Measurements from ENCODE around the gene LRRN4. TPM values are rescaled to one million over a fixed set of nuclear protein-coding genes. Genes with fewer than 3 reads are reported as not detected.

The LRRN4 gene
- total RNA-seq, 1 donor from 2014 or later, result not detected

- Mint-ChIP-seq H3K27ac (no peak overlapping the region), H3K9me3 (no peaks in the 10 kb centered on the region), H3K36me3 (ENCODE audit: low read depth) (no peaks in the 10 kb centered on the region), H3K4me3 (peak overlapping the region; percentile 50), H3K4me1 (no peaks in the 10 kb centered on the region), H3K27me3 (peaks cover 49% of the 10 kb centered on the region)
- intact Hi-C loops (cut with micrococcal nuclease), result no loop called here
- DNase-seq, result no peak
These were observed 640 bp downstream of the LRRN4 start for GRCh38 chr20:6053064-6053775.

DNA sequence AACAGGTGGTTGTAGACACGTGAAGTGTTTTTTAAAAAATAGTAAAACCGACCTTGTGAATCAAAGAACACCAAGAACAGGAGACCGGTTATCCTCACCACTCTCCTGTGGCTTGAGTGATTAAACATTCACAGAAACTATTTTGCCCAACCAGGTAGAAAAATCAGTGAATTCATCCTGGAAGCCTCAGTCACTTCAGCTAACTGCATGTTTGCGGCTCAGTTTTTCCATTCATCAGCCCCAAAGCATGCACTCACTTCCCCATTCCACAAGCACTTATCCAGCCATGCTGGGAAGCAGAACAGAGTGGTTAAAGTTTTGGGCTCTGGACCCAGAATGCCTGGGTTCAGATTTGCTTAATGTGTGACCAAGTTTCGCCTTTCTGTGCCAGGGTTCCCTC lies 2.4 kb downstream of the LRRN4 start:
- no peak for DNase-seq
- Mint-ChIP-seq H3K36me3 (ENCODE audit: low read depth) (no peaks in the 10 kb centered on the region), H3K4me1 (no peaks in the 10 kb centered on the region), H3K27me3 (peaks cover 40% of the 10 kb centered on the region), H3K9me3 (no peaks in the 10 kb centered on the region), H3K4me3 (peak overlapping the region; percentile 63), H3K27ac (no peak overlapping the region)
- intact Hi-C loops (cut with micrococcal nuclease), result no loop called here

- no peaks in the 10 kb centered on the region for H3K9me3 Mint-ChIP-seq
- H3K27ac Mint-ChIP-seq, result no peak overlapping the region
- no peak overlapping the region for H3K4me3 Mint-ChIP-seq
- H3K36me3 Mint-ChIP-seq (ENCODE audit: low read depth), result peaks cover 2% of the 10 kb centered on the region
- intact Hi-C loops (cut with micrococcal nuclease), result no loop called here
- peaks cover 30% of the 10 kb centered on the region for H3K27me3 Mint-ChIP-seq
- no peak for DNase-seq
- no peaks in the 10 kb centered on the region for H3K4me1 Mint-ChIP-seq
These were observed 5.5 kb downstream of the LRRN4 start for GRCh38 chr20:6048391-6048790.

- Mint-ChIP-seq H3K27me3 (peaks cover 16% of the 10 kb centered on the region), H3K4me1 (no peaks in the 10 kb centered on the region), H3K9me3 (no peaks in the 10 kb centered on the region), H3K36me3 (ENCODE audit: low read depth) (peaks cover 11% of the 10 kb centered on the region), H3K27ac (no peak overlapping the region), H3K4me3 (no peak overlapping the region)
- intact Hi-C loops (cut with micrococcal nuclease), result no loop called here
- DNase-seq, result no peak
These were observed 7.4 kb downstream of the LRRN4 start for GRCh38 chr20:6046432-6046831.

DNA sequence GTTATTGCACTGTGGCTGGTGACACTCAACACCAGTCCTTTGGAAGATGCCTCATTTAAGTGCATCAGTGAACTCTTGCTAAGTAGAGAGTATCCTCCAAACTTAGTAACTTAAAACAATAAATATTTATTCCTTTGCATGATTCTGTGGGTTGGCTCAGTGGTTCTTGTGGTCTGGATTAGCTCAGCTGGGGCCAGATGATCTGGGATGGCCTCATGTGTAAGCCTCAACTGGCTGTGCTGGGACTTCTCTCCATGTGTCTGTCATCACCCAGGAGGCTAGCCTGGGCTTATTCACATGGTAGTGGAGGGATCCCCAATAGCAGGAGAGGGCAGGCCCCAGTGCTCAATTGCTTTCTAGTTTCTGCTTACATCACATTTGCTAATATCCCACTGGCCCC lies 8.3 kb downstream of the LRRN4 start:
- intact Hi-C loops (cut with micrococcal nuclease), result no loop called here
- H3K4me1 Mint-ChIP-seq, result no peaks in the 10 kb centered on the region
- H3K27ac Mint-ChIP-seq, result no peak overlapping the region
- H3K4me3 Mint-ChIP-seq, result no peak overlapping the region
- H3K9me3 Mint-ChIP-seq, result no peaks in the 10 kb centered on the region
- peaks cover 15% of the 10 kb centered on the region for H3K36me3 Mint-ChIP-seq (ENCODE audit: low read depth)
- peaks cover 7% of the 10 kb centered on the region for H3K27me3 Mint-ChIP-seq
- DNase-seq, result no peak

- no peaks in the 10 kb centered on the region for H3K27me3 Mint-ChIP-seq
- DNase-seq, result no peak
- intact Hi-C loops (cut with micrococcal nuclease), result no loop called here
- no peaks in the 10 kb centered on the region for H3K9me3 Mint-ChIP-seq
- peaks cover 24% of the 10 kb centered on the region for H3K36me3 Mint-ChIP-seq (ENCODE audit: low read depth)
- H3K27ac Mint-ChIP-seq, result no peak overlapping the region
- H3K4me3 Mint-ChIP-seq, result no peak overlapping the region
- H3K4me1 Mint-ChIP-seq, result no peaks in the 10 kb centered on the region
These were observed 9.7 kb downstream of the LRRN4 start for GRCh38 chr20:6044115-6044514.

DNA sequence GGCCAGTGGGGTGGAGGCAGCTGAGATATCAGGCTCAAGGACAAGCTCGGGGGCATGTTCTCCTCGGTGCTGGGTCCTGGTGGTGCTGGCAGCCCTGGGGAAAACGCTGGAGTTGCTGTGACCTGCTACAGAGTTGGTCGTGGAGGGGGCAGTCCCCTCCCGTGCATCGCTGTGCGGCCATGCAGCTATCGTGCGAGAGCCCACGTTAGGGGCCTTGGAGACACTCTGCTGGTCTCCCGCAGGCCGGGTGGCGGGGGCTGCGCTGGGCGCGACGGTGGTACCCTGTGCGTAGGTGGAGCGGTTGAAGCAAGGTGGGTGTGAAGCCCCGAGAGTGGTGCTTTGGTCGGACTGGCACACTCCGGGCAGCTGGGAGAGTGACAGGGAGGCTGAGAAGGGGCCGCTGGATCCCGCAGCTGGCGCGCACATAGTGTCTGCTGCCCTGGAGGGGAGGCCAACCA lies 12.0 kb downstream of the LRRN4 start:
- Mint-ChIP-seq H3K9me3 (no peaks in the 10 kb centered on the region), H3K27me3 (no peaks in the 10 kb centered on the region), H3K4me1 (no peaks in the 10 kb centered on the region), H3K27ac (no peak overlapping the region), H3K4me3 (no peak overlapping the region), H3K36me3 (ENCODE audit: low read depth) (peaks cover 37% of the 10 kb centered on the region)
- DNase-seq, result no peak
- intact Hi-C loops (cut with micrococcal nuclease), result no loop called here

- intact Hi-C loops (cut with micrococcal nuclease), result no loop called here
These were observed 12.7 kb downstream of the LRRN4 start for GRCh38 chr20:6040958-6041807.

GRCh38 chr20:6040540-6040939 lies 13.3 kb downstream of the LRRN4 start:
- H3K4me1 Mint-ChIP-seq, result no peaks in the 10 kb centered on the region
- H3K9me3 Mint-ChIP-seq, result no peaks in the 10 kb centered on the region
- no peak for DNase-seq
- H3K27me3 Mint-ChIP-seq, result no peaks in the 10 kb centered on the region
- intact Hi-C loops (cut with micrococcal nuclease), result no loop called here
- H3K4me3 Mint-ChIP-seq, result no peak overlapping the region
- H3K36me3 Mint-ChIP-seq (ENCODE audit: low read depth), result peaks cover 43% of the 10 kb centered on the region
- no peak overlapping the region for H3K27ac Mint-ChIP-seq

More at GRCh38 chr20:6040958-6041807, 12.7 kb downstream of the LRRN4 start:
- Mint-ChIP-seq H3K9me3 (no peaks in the 10 kb centered on the region), H3K4me1 (no peaks in the 10 kb centered on the region), H3K36me3 (ENCODE audit: low read depth) (peaks cover 42% of the 10 kb centered on the region), H3K4me3 (no peak overlapping the region), H3K27ac (no peak overlapping the region), H3K27me3 (no peaks in the 10 kb centered on the region)
- DNase-seq, result no peak

GRCh38 chr20:6039766-6040165 lies 14.1 kb downstream of the LRRN4 start:
- no peaks in the 10 kb centered on the region for H3K9me3 Mint-ChIP-seq
- no peak for DNase-seq
- no peaks in the 10 kb centered on the region for H3K27me3 Mint-ChIP-seq
- no peak overlapping the region for H3K4me3 Mint-ChIP-seq
- intact Hi-C loops (cut with micrococcal nuclease), result no loop called here
- no peak overlapping the region for H3K27ac Mint-ChIP-seq
- H3K4me1 Mint-ChIP-seq, result peaks cover under 1% of the 10 kb centered on the region
- peaks cover 46% of the 10 kb centered on the region for H3K36me3 Mint-ChIP-seq (ENCODE audit: low read depth)

- DNase-seq, result no peak
- intact Hi-C loops (cut with micrococcal nuclease), result no loop called here
- Mint-ChIP-seq H3K4me3 (no peak overlapping the region), H3K36me3 (ENCODE audit: low read depth) (peaks cover 58% of the 10 kb centered on the region), H3K4me1 (peaks cover 8% of the 10 kb centered on the region), H3K9me3 (no peaks in the 10 kb centered on the region), H3K27ac (no peak overlapping the region), H3K27me3 (no peaks in the 10 kb centered on the region)
These were observed 15.6 kb downstream of the LRRN4 start for GRCh38 chr20:6038256-6038655.

- intact Hi-C loops (cut with micrococcal nuclease), result no loop called here
- H3K27me3 Mint-ChIP-seq, result no peaks in the 10 kb centered on the region
- no peak overlapping the region for H3K27ac Mint-ChIP-seq
- DNase-seq, result no peak
- peaks cover 57% of the 10 kb centered on the region for H3K36me3 Mint-ChIP-seq (ENCODE audit: low read depth)
- H3K4me1 Mint-ChIP-seq, result peaks cover 8% of the 10 kb centered on the region
- H3K9me3 Mint-ChIP-seq, result no peaks in the 10 kb centered on the region
- H3K4me3 Mint-ChIP-seq, result no peak overlapping the region
These were observed 16.8 kb downstream of the LRRN4 start for GRCh38 chr20:6037082-6037481.

DNA sequence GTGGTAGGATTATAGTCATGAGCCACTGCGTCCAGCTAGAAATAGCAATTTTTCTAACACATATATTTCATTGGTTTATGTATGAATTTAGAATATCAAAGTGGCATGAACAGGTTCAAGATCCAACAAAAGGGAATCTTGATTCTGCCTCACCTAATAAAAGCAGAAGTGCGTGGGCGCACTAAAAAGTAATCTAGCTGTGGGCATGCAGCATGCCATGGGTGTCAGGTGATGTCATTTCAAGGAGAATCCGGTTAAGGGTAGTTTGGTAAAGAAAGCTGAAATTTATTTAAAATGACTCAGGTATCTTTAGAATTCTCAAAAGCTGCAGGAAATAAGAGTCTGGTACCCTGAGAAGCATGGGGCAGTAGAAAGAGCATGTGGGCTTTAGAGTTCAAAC lies 17.6 kb downstream of the LRRN4 start:
- Mint-ChIP-seq H3K27ac (no peak overlapping the region), H3K4me3 (no peak overlapping the region), H3K27me3 (no peaks in the 10 kb centered on the region), H3K36me3 (ENCODE audit: low read depth) (peaks cover 60% of the 10 kb centered on the region), H3K4me1 (peaks cover 8% of the 10 kb centered on the region), H3K9me3 (no peaks in the 10 kb centered on the region)
- intact Hi-C loops (cut with micrococcal nuclease), result no loop called here
- no peak for DNase-seq

- peaks cover 13% of the 10 kb centered on the region for H3K4me1 Mint-ChIP-seq
These were observed 19.5 kb downstream of the LRRN4 start for GRCh38 chr20:6034134-6034969.

More at GRCh38 chr20:6034134-6034969, 19.5 kb downstream of the LRRN4 start:
- DNase-seq, result no peak
- Mint-ChIP-seq H3K27me3 (no peaks in the 10 kb centered on the region), H3K27ac (peak overlapping the region; percentile 2), H3K4me3 (no peak overlapping the region), H3K9me3 (no peaks in the 10 kb centered on the region), H3K36me3 (ENCODE audit: low read depth) (peaks cover 53% of the 10 kb centered on the region)
- intact Hi-C loops (cut with micrococcal nuclease), result no loop called here
